HepG2 (cell line): ENCODE measurements around the gene PSMD12. TPM values are rescaled to one million over a fixed set of nuclear protein-coding genes. Genes with fewer than 3 reads are reported as not detected.

Experiments used
- ADNP ChIP-seq: sonication (generic); formaldehyde crosslinking; IDR thresholded peaks from 2 replicates; pipeline ENCODE4 v1.4.0; 2020; ENCODE audit warnings: missing genetic modification reagents
- AHR ChIP-seq: IDR thresholded peaks from 2 replicates; pipeline ENCODE4 v1.6.1; 2018; ENCODE audit warnings: missing genetic modification reagents, missing compliant biosample characterization
- ARID2 ChIP-seq: sonication (generic); formaldehyde crosslinking; IDR thresholded peaks from 2 replicates; pipeline ENCODE4 v1.8.1; 2022; ENCODE audit warnings: mild to moderate bottlenecking, missing genetic modification reagents, borderline replicate concordance
- HOXA9 ChIP-seq: sonication (generic); formaldehyde crosslinking; IDR thresholded peaks from 2 replicates; pipeline ENCODE4 v1.8.1; 2022; ENCODE audit warnings: missing genetic modification reagents, mild to moderate bottlenecking, moderate library complexity, borderline replicate concordance
- JDP2 ChIP-seq: sonication (generic); formaldehyde crosslinking; IDR thresholded peaks from 2 replicates; pipeline ENCODE4 v1.8.1; 2022; ENCODE audit warnings: missing genetic modification reagents, borderline replicate concordance
- MAX ChIP-seq: IDR thresholded peaks from 2 replicates; pipeline ENCODE4 v1.6.1; 2012; ENCODE audit warnings: inconsistent platforms
- MED1 ChIP-seq: sonication (generic); formaldehyde crosslinking; IDR thresholded peaks from 2 replicates; pipeline ENCODE4 v1.4.0; 2020; ENCODE audit warnings: missing genetic modification reagents
- NCOA5 ChIP-seq: sonication (generic); formaldehyde crosslinking; IDR thresholded peaks from 2 replicates; pipeline ENCODE4 v1.4.0; 2020; ENCODE audit warnings: missing genetic modification reagents
- RNF219 ChIP-seq: sonication (generic); formaldehyde crosslinking; IDR thresholded peaks from 2 replicates; pipeline ENCODE4 v1.5.0; 2020; ENCODE audit warnings: mild to moderate bottlenecking, missing genetic modification reagents
- SNAPC2 ChIP-seq: sonication (generic); formaldehyde crosslinking; IDR thresholded peaks from 2 replicates; pipeline ENCODE4 v1.8.1; 2022; ENCODE audit warnings: mild to moderate bottlenecking, missing genetic modification reagents
- SNAPC4 ChIP-seq: sonication (generic); formaldehyde crosslinking; IDR thresholded peaks from 2 replicates; pipeline ENCODE4 v1.4.0; 2020; ENCODE audit warnings: mild to moderate bottlenecking, missing genetic modification reagents
- TAF1 ChIP-seq: sonication (generic); formaldehyde crosslinking; IDR thresholded peaks from 2 replicates; pipeline ENCODE4 v1.4.0; 2020; ENCODE audit warnings: missing genetic modification reagents
- TEAD2 ChIP-seq: sonication (generic); formaldehyde crosslinking; IDR thresholded peaks from 2 replicates; pipeline ENCODE4 v1.9.0; 2021; ENCODE audit warnings: missing genetic modification reagents
- TFE3 ChIP-seq: IDR thresholded peaks from 2 replicates; pipeline ENCODE4 v1.6.1; 2016
- ZFAT ChIP-seq: sonication (generic); formaldehyde crosslinking; conservative IDR thresholded peaks from 2 replicates; pipeline ENCODE4 v1.8.1; 2023; ENCODE audit warnings: missing genetic modification reagents, inconsistent platforms
- ZNF180 ChIP-seq: sonication (generic); formaldehyde crosslinking; IDR thresholded peaks from 2 replicates; pipeline ENCODE4 v1.4.0; 2020; ENCODE audit warnings: low read depth, missing genetic modification reagents, borderline replicate concordance
- ZNF343 ChIP-seq: sonication (generic); formaldehyde crosslinking; IDR thresholded peaks from 2 replicates; pipeline ENCODE4 v1.4.0; 2020; ENCODE audit warnings: mild to moderate bottlenecking, missing genetic modification reagents
- ZNF580 ChIP-seq: IDR thresholded peaks from 2 replicates; pipeline ENCODE4 v1.6.1; 2016; ENCODE audit warnings: low read depth, borderline replicate concordance
- ZNF605 ChIP-seq: sonication (generic); formaldehyde crosslinking; IDR thresholded peaks from 2 replicates; pipeline ENCODE4 v1.8.0; 2022; ENCODE audit warnings: mild to moderate bottlenecking, missing genetic modification reagents
- ZSCAN20 ChIP-seq: sonication (generic); formaldehyde crosslinking; IDR thresholded peaks from 2 replicates; pipeline ENCODE4 v1.4.0; 2020; ENCODE audit warnings: missing genetic modification reagents, mild to moderate bottlenecking, borderline replicate concordance
- ZZZ3 ChIP-seq: sonication (generic); formaldehyde crosslinking; IDR thresholded peaks from 2 replicates; pipeline ENCODE4 v1.4.0; 2020; ENCODE audit warnings: missing genetic modification reagents, mild to moderate bottlenecking, borderline replicate concordance
- polyA plus RNA-seq, 8 experiments: library from polyadenylated mRNA; depleted of rRNA in 3 of 8; stranded (reverse) in 7 of 8; unstranded in 1 of 8; fragments of >200 nt; fragmentation: Illumina TruSeq in 4 of 8; extraction: Trizol in 4 of 8; gene quantifications; 2 replicates each; pipeline versions ENCODE4 v1.2.1 to v1.2.3, GENCODE V29; 2011 to 2016; ENCODE audit warnings: low read depth in 4 of 8, missing spikeins in 1 of 8, mixed read lengths in 1 of 8; ENCODE audit not compliant: insufficient read depth in 1 of 8
- total RNA-seq, 5 experiments: library from RNA; depleted of rRNA; stranded (reverse); fragments of >200 nt; fragmentation: Illumina TruSeq; extraction: Trizol; gene quantifications; 2 replicates each; pipeline ENCODE4 v1.2.3, GENCODE V29; 2016; ENCODE audit warnings: low read depth in 1 of 5

PSMD12 gene
- total and polyA plus RNA-seq, 2 of the 13 experiments (the other 11 are each of a cell fraction or from before 2014, with no cell fraction given): 27.4 to 71.7 TPM

GRCh38 chr17:67376737-67377487 is 10.5 kb upstream of the PSMD12 start, which contains the start of gene PITPNC1 (continued):
- 0 out of 2 replicates have a peak, but pooled peaks have one; percentile 19 for TF ChIP-seq SNAPC4 (CRISPR knock-in tag)
- TF ChIP-seq ZNF343: no peak
- no peak for TF ChIP-seq ADNP (CRISPR knock-in tag)
- no peak for TF ChIP-seq ZZZ3 (CRISPR knock-in tag)
- no peak for TF ChIP-seq TFE3
- TF ChIP-seq TAF1 (CRISPR knock-in tag): peak; percentile 53; the same call in 1 of the 2 replicates
- no peak for TF ChIP-seq ZSCAN20
- TF ChIP-seq TEAD2: no peak
- TF ChIP-seq MAX: peak; percentile 65
- no peak for TF ChIP-seq ZFAT (CRISPR knock-in tag)
- no peak for TF ChIP-seq JDP2 (CRISPR knock-in tag)
- TF ChIP-seq SNAPC2 (CRISPR knock-in tag): no peak
- no peak for TF ChIP-seq ARID2 (CRISPR knock-in tag)
- TF ChIP-seq RNF219 (CRISPR knock-in tag): no peak
- peak; percentile 42 for TF ChIP-seq ZNF605
- TF ChIP-seq MED1 (CRISPR knock-in tag): no peak; the same call in 1 of the 2 replicates
- no peak for TF ChIP-seq ZNF180
- TF ChIP-seq ZNF580 (CRISPR knock-in tag): 0 out of 2 replicates have a peak, but pooled peaks have one; percentile 19
- TF ChIP-seq NCOA5 (CRISPR knock-in tag): no peak
- TF ChIP-seq HOXA9 (CRISPR knock-in tag): no peak
- TF ChIP-seq AHR (CRISPR knock-in tag): 0 out of 2 replicates have a peak, but pooled peaks have one; percentile 17
